T-helper 1 cell treated with Interleukin-12 subunit alpha and Interleukin-12 subunit beta and Interleukin-4 antibody, amounts not matched to agents 30 μg/mL and 1 μg/mL, for 36 hours (primary cell): ENCODE data around the gene ZBTB5.

ENCODE experiments used
- H3K27ac Mint-ChIP-seq: one replicate; pipeline ENCODE4 v1.8.0; 2021; ENCODE audit warnings: mild to moderate bottlenecking, mixed read lengths
- H3K27me3 Mint-ChIP-seq: one replicate; pipeline ENCODE4 v1.8.0; 2021; ENCODE audit warnings: low read depth, mixed read lengths
- H3K36me3 Mint-ChIP-seq: one replicate; pipeline ENCODE4 v1.8.0; 2021; ENCODE audit warnings: low read depth, mixed read lengths
- H3K4me1 Mint-ChIP-seq: one replicate; pipeline ENCODE4 v1.8.0; 2021; ENCODE audit warnings: low read depth, mixed read lengths
- H3K4me3 Mint-ChIP-seq: one replicate; pipeline ENCODE4 v1.8.0; 2021; ENCODE audit warnings: mild to moderate bottlenecking, moderate library complexity, mixed read lengths
- H3K9me3 Mint-ChIP-seq: one replicate; pipeline ENCODE4 v1.8.0; 2021; ENCODE audit warnings: mixed read lengths

ZBTB5 gene

DNA sequence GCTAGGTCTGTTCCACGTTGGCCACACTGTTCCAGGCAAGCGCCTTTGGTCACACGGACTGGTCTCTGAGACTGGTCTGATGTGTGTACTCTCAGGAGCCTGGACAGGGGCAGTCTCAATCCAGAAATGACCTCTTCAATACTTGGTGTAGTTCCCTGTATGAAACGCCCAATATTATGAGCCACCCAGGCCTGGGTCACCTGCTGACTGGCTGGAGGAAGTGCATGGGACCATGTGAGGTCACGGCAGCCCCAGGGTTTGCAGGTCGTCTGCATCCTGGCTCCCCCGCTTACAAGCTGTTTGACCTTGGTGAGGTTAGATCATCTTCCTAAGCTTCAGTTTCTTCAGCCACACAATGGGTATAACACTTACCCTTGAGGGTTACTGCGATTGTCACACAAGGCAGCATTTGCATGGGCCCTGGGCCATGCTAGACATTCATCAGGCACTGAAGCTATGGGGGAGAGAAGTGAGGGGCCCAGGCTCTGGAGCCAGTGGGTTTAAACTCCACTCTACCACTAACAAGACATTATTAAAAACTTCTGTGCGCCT lies 47.9 kb downstream of the ZBTB5 start:
- H3K9me3 Mint-ChIP-seq = no peaks in the 10 kb centered on the region
- no peaks in the 10 kb centered on the region for H3K36me3 Mint-ChIP-seq
- H3K4me3 Mint-ChIP-seq = no peak overlapping the region
- H3K4me1 Mint-ChIP-seq = peaks cover 14% of the 10 kb centered on the region
- H3K27me3 Mint-ChIP-seq = peaks cover 3% of the 10 kb centered on the region
- no peak overlapping the region for H3K27ac Mint-ChIP-seq

- Mint-ChIP-seq H3K4me3 (no peak overlapping the region), H3K4me1 (peaks cover 17% of the 10 kb centered on the region), H3K27me3 (peaks cover 5% of the 10 kb centered on the region), H3K27ac (no peak overlapping the region), H3K36me3 (no peaks in the 10 kb centered on the region), H3K9me3 (no peaks in the 10 kb centered on the region)
These were observed 50.1 kb downstream of the ZBTB5 start for GRCh38 chr9:37415011-37415719.

GRCh38 chr9:37414503-37414943 lies 50.7 kb downstream of the ZBTB5 start:
- no peak overlapping the region for H3K27ac Mint-ChIP-seq
- H3K4me3 Mint-ChIP-seq = no peak overlapping the region
- H3K9me3 Mint-ChIP-seq = no peaks in the 10 kb centered on the region
- peaks cover 19% of the 10 kb centered on the region for H3K4me1 Mint-ChIP-seq
- H3K36me3 Mint-ChIP-seq = no peaks in the 10 kb centered on the region
- peaks cover 7% of the 10 kb centered on the region for H3K27me3 Mint-ChIP-seq

GRCh38 chr9:37413311-37413710 lies 51.9 kb downstream of the ZBTB5 start:
- no peak overlapping the region for H3K4me3 Mint-ChIP-seq
- H3K4me1 Mint-ChIP-seq = peaks cover 15% of the 10 kb centered on the region
- H3K9me3 Mint-ChIP-seq = no peaks in the 10 kb centered on the region
- peaks cover 4% of the 10 kb centered on the region for H3K27me3 Mint-ChIP-seq
- H3K27ac Mint-ChIP-seq = no peak overlapping the region
- no peaks in the 10 kb centered on the region for H3K36me3 Mint-ChIP-seq

- Mint-ChIP-seq H3K4me1 (peaks cover 15% of the 10 kb centered on the region), H3K4me3 (no peak overlapping the region), H3K36me3 (no peaks in the 10 kb centered on the region), H3K27me3 (peaks cover 4% of the 10 kb centered on the region), H3K27ac (no peak overlapping the region), H3K9me3 (no peaks in the 10 kb centered on the region)
These were observed 52.7 kb downstream of the ZBTB5 start for GRCh38 chr9:37412431-37413151.

DNA sequence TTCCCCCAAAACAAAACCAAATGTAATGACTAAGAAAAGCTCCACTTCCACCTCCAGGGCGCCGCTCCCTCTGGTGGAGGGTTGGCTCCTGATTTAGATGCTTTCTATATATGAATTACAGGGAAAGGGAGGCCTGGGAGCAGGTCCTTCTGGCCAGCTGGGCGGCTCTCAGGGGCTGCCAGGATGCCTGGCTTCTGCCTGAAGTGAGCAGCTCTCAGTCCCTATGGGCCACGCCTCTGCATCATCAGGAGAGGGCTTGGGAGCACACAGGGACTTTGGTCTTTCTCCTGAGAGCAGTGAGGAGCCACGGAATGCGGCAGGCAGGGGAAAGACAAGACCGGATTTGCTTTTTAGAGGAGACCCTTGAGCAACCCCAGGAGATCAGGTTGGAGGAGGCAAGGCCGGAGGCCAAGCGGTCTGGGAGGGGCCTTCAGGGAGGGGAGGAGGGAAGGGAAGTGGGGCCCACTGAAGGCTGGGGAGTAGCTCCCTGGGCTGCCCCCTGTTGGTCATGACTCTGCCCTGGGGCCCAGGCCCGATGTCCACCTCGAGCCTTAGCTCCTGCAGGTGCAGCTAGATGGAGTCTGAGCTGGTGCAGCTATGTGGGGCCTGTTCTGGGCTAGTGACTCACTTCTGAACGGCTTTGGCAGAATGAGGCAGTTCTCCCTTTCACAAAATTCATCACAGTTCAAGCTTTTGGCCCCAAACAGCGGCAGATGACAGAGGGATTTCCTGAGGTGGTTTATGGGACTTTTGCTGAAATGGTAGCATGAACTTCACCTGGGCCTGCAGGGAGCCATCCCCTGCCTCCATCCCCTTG lies 54.1 kb downstream of the ZBTB5 start:
- peaks cover 4% of the 10 kb centered on the region for H3K27me3 Mint-ChIP-seq
- H3K36me3 Mint-ChIP-seq = no peaks in the 10 kb centered on the region
- peaks cover 17% of the 10 kb centered on the region for H3K4me1 Mint-ChIP-seq
- no peak overlapping the region for H3K27ac Mint-ChIP-seq
- H3K9me3 Mint-ChIP-seq = no peaks in the 10 kb centered on the region
- no peak overlapping the region for H3K4me3 Mint-ChIP-seq

DNA sequence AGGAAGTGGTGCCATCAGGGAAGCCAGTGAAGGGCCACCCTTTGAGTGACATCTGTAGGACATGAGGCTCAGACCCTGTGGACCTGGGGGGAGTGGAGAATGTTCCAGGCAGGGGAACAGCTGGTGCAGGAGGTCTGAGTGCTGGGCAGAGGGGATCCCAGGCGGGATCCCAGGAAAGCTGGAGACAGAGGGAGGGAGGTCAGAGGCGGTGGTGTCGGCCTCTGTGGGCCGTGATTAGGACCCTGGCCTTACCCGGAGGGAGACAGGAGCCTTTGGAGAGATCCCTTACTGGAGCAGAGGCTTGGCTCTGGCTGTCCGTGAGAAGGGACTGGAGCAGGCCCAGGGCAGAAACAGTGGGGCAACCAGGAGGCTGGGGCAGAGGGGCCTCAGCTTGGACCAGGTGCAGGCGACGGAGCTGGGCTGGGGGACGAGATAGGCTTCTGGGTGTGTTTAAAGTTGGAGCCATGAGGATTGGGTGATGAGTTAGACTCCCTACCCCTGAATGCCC lies 54.8 kb downstream of the ZBTB5 start:
- no peaks in the 10 kb centered on the region for H3K36me3 Mint-ChIP-seq

GRCh38 chr9:37408933-37409710 lies 56.1 kb downstream of the ZBTB5 start:
- Mint-ChIP-seq H3K27ac (peak overlapping the region; percentile 52), H3K9me3 (no peaks in the 10 kb centered on the region), H3K27me3 (peaks cover 12% of the 10 kb centered on the region), H3K4me1 (peaks cover 13% of the 10 kb centered on the region), H3K36me3 (no peaks in the 10 kb centered on the region), H3K4me3 (no peak overlapping the region)

More for the DNA sequence above, 54.8 kb downstream of the ZBTB5 start:
- Mint-ChIP-seq H3K27me3 (peaks cover 6% of the 10 kb centered on the region), H3K9me3 (no peaks in the 10 kb centered on the region), H3K27ac (peak overlapping the region; percentile 27), H3K4me3 (no peak overlapping the region), H3K4me1 (peaks cover 17% of the 10 kb centered on the region)

GRCh38 chr9:37407468-37407867 lies 57.8 kb downstream of the ZBTB5 start:
- H3K4me1 Mint-ChIP-seq = peaks cover 13% of the 10 kb centered on the region
- H3K9me3 Mint-ChIP-seq = no peaks in the 10 kb centered on the region
- no peaks in the 10 kb centered on the region for H3K36me3 Mint-ChIP-seq
- H3K27ac Mint-ChIP-seq = no peak overlapping the region
- no peak overlapping the region for H3K4me3 Mint-ChIP-seq
- peaks cover 12% of the 10 kb centered on the region for H3K27me3 Mint-ChIP-seq

GRCh38 chr9:37406603-37407401 lies 58.4 kb downstream of the ZBTB5 start:
- H3K27me3 Mint-ChIP-seq = peaks cover 12% of the 10 kb centered on the region
- no peak overlapping the region for H3K4me3 Mint-ChIP-seq
- no peaks in the 10 kb centered on the region for H3K36me3 Mint-ChIP-seq
- H3K27ac Mint-ChIP-seq = no peak overlapping the region
- H3K4me1 Mint-ChIP-seq = peaks cover 11% of the 10 kb centered on the region
- no peaks in the 10 kb centered on the region for H3K9me3 Mint-ChIP-seq

GRCh38 chr9:37405764-37406380 lies 59.4 kb downstream of the ZBTB5 start:
- Mint-ChIP-seq H3K36me3 (no peaks in the 10 kb centered on the region), H3K27me3 (peaks cover 12% of the 10 kb centered on the region), H3K9me3 (no peaks in the 10 kb centered on the region), H3K4me3 (no peak overlapping the region), H3K4me1 (peaks cover 7% of the 10 kb centered on the region), H3K27ac (no peak overlapping the region)

DNA sequence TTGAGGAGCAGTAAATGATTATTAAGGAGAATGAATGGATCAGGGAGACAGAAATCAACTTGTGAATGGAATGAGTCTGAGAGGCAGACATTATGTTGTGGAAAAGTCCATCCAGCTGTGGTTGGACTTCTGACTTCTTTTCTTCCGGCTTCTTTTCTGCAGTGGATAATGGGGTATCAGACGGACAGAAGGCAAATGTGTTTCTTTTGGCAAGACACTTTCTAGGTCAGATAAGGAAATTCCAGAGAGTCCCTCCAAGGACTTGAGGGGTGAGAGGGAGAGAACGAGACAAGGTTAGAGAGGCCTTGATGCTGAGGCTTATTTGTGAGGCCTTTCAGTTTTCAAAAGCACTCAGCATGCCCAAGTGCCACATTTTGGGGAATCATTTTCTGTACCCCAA lies 59.9 kb downstream of the ZBTB5 start:
- H3K4me1 Mint-ChIP-seq = peaks cover 5% of the 10 kb centered on the region
- H3K36me3 Mint-ChIP-seq = no peaks in the 10 kb centered on the region
- peaks cover 12% of the 10 kb centered on the region for H3K27me3 Mint-ChIP-seq
- H3K4me3 Mint-ChIP-seq = no peak overlapping the region
- H3K27ac Mint-ChIP-seq = no peak overlapping the region
- no peaks in the 10 kb centered on the region for H3K9me3 Mint-ChIP-seq

GRCh38 chr9:37404590-37404989 lies 60.7 kb downstream of the ZBTB5 start:
- no peaks in the 10 kb centered on the region for H3K9me3 Mint-ChIP-seq
- H3K36me3 Mint-ChIP-seq = no peaks in the 10 kb centered on the region
- peaks cover 7% of the 10 kb centered on the region for H3K27me3 Mint-ChIP-seq
- H3K4me3 Mint-ChIP-seq = no peak overlapping the region
- H3K27ac Mint-ChIP-seq = no peak overlapping the region
- H3K4me1 Mint-ChIP-seq = peaks cover 2% of the 10 kb centered on the region
